OCI-M2 (cell line): ENCODE measurements around the gene CNP.

Source experiments
- DNase-seq: peaks from one replicate; lab custom pipeline; 2025; ENCODE audit not compliant: unreplicated experiment; lab: John Stamatoyannopoulos, UW

CNP gene

GRCh38 chr17:41941168-41941567 lies 25.4 kb upstream of the CNP start:
- DNase-seq = no peak

- no peak for DNase-seq
These were observed 23.8 kb upstream of the CNP start for GRCh38 chr17:41942626-41943373.

- no peak for DNase-seq
These were observed 23.1 kb upstream of the CNP start for GRCh38 chr17:41943492-41943891.

- no peak for DNase-seq
These were observed 21.7 kb upstream of the CNP start for GRCh38 chr17:41944943-41945342.

GRCh38 chr17:41948762-41949460 lies 17.7 kb upstream of the CNP start:
- no peak for DNase-seq

GRCh38 chr17:41956522-41956921 lies 10.1 kb upstream of the CNP start:
- no peak for DNase-seq

GRCh38 chr17:41957031-41957868 lies 9.3 kb upstream of the CNP start:
- DNase-seq = no peak

- no peak for DNase-seq
These were observed 8.6 kb upstream of the CNP start for GRCh38 chr17:41957869-41958439.

GRCh38 chr17:41959030-41959335 lies 7.6 kb upstream of the CNP start:
- no peak for DNase-seq

GRCh38 chr17:41959336-41960095 lies 7.1 kb upstream of the CNP start:
- no peak for DNase-seq

GRCh38 chr17:41962111-41962510 lies 4.5 kb upstream of the CNP start:
- no peak for DNase-seq

- peak; percentile 23 for DNase-seq
These were observed 3.7 kb upstream of the CNP start for GRCh38 chr17:41962768-41963434.

- no peak for DNase-seq
These were observed 717 bp upstream of the CNP start for GRCh38 chr17:41965694-41966462.

- no peak for DNase-seq
These were observed 736 bp downstream of the CNP start for GRCh38 chr17:41967141-41967920.

GRCh38 chr17:41967921-41968578 lies 1.5 kb downstream of the CNP start:
- no peak for DNase-seq

GRCh38 chr17:41968676-41969075 lies 2.1 kb downstream of the CNP start:
- DNase-seq = no peak

GRCh38 chr17:41970901-41971331 lies 4.3 kb downstream of the CNP start:
- no peak for DNase-seq
